H9 (cell line): ENCODE data around the gene F8A3. TPM values are rescaled to one million over a fixed set of nuclear protein-coding genes. Genes with fewer than 3 reads are reported as not detected.
"Not testable (repeated sequence)": the region's sequence is repeated elsewhere in the genome, so short reads cannot be mapped to it uniquely, and the experiment has no call there.

Experiments
- DNase-seq: peaks from one replicate; pipeline ENCODE4 v3.0.0-alpha.2; 2017
- H2AFZ ChIP-seq: one replicate; pipeline ENCODE4 v1.6.1; 2013; ENCODE audit warnings: mild to moderate bottlenecking, low read length, control low read depth, moderate library complexity
- H2AK5ac ChIP-seq: 2 replicates; pipeline ENCODE4 v1.6.1; 2013; ENCODE audit warnings: low read length, control low read depth, mixed read lengths; ENCODE audit not compliant: insufficient read length
- H2BK120ac ChIP-seq: one replicate; pipeline ENCODE4 v1.6.1; 2013; ENCODE audit warnings: low read depth, mild to moderate bottlenecking, low read length, control low read depth, inconsistent platforms; ENCODE audit not compliant: poor library complexity, severe bottlenecking
- H2BK12ac ChIP-seq: 2 replicates; pipeline ENCODE4 v1.6.1; 2013; ENCODE audit warnings: low read length, control low read depth, mixed read lengths, low read depth; ENCODE audit not compliant: insufficient read length
- H2BK15ac ChIP-seq: 2 replicates; pipeline ENCODE4 v1.6.1; 2013; ENCODE audit warnings: low read depth, low read length, control low read depth
- H2BK20ac ChIP-seq: one replicate; pipeline ENCODE4 v1.6.1; 2013; ENCODE audit warnings: low read depth, mild to moderate bottlenecking, low read length, control low read depth, inconsistent platforms; ENCODE audit not compliant: poor library complexity, severe bottlenecking
- H2BK5ac ChIP-seq: 2 replicates; pipeline ENCODE4 v1.6.1; 2013; ENCODE audit warnings: low read length, control low read depth, mixed read lengths; ENCODE audit not compliant: insufficient read length
- H3K14ac ChIP-seq: 2 replicates; pipeline ENCODE4 v1.6.1; 2013; ENCODE audit warnings: low read length, control low read depth; ENCODE audit not compliant: insufficient read depth
- H3K18ac ChIP-seq: 2 replicates; pipeline ENCODE4 v1.6.1; 2013; ENCODE audit warnings: low read depth, mild to moderate bottlenecking, mixed read lengths, low read length, control low read depth; ENCODE audit not compliant: insufficient read length
- H3K23ac ChIP-seq: 2 replicates; pipeline ENCODE4 v1.6.1; 2013; ENCODE audit warnings: low read length, control low read depth, mixed read lengths, low read depth; ENCODE audit not compliant: insufficient read length
- H3K23me2 ChIP-seq: 2 replicates; pipeline ENCODE4 v1.6.1; 2013; ENCODE audit warnings: low read depth, mild to moderate bottlenecking, mixed read lengths, low read length, control low read depth; ENCODE audit not compliant: insufficient read length, poor library complexity, severe bottlenecking
- H3K27ac ChIP-seq: 2 replicates; pipeline ENCODE4 v1.5.1; 2013; ENCODE audit warnings: low read length, control low read depth, mixed read lengths, low read depth; ENCODE audit not compliant: insufficient read length
- H3K27me3 ChIP-seq: 2 replicates; pipeline ENCODE4 v1.6.1; 2013; ENCODE audit warnings: low read length, control low read depth, inconsistent platforms; ENCODE audit not compliant: insufficient read depth
- H3K4ac ChIP-seq: 2 replicates; pipeline ENCODE4 v1.6.1; 2013; ENCODE audit warnings: low read depth, mild to moderate bottlenecking, control low read depth, inconsistent platforms, low read length, moderate library complexity
- H3K4me1 ChIP-seq: 2 replicates; pipeline ENCODE4 v1.6.1; 2013; ENCODE audit warnings: low read length, control low read depth, inconsistent platforms; ENCODE audit not compliant: insufficient read depth
- H3K4me2 ChIP-seq: 2 replicates; pipeline ENCODE4 v1.6.1; 2013; ENCODE audit warnings: low read length, control low read depth, mixed read lengths; ENCODE audit not compliant: insufficient read length, insufficient read depth
- H3K56ac ChIP-seq: 2 replicates; pipeline ENCODE4 v1.6.1; 2013; ENCODE audit warnings: low read depth, mild to moderate bottlenecking, mixed read lengths, low read length, control low read depth; ENCODE audit not compliant: insufficient read length
- H3K79me1 ChIP-seq: 2 replicates; pipeline ENCODE4 v1.6.1; 2013; ENCODE audit warnings: low read depth, mild to moderate bottlenecking, moderate library complexity, low read length, control low read depth, inconsistent platforms; ENCODE audit not compliant: insufficient read depth, poor library complexity, severe bottlenecking
- H3K79me2 ChIP-seq: 2 replicates; pipeline ENCODE4 v1.6.1; 2013; ENCODE audit warnings: low read length, control low read depth, inconsistent platforms; ENCODE audit not compliant: insufficient read depth
- H3K9ac ChIP-seq: 2 replicates; pipeline ENCODE4 v1.6.1; 2013; ENCODE audit warnings: low read length, control low read depth, mixed read lengths; ENCODE audit not compliant: insufficient read length; ENCODE audit errors: extremely low read depth
- H3K9me3 ChIP-seq: one replicate; pipeline ENCODE4 v1.6.1; 2013; ENCODE audit warnings: low read depth, low read length, inconsistent platforms; ENCODE audit not compliant: control insufficient read depth
- H3T11ph ChIP-seq: one replicate; pipeline ENCODE4 v1.6.1; 2013; ENCODE audit warnings: mild to moderate bottlenecking, low read length, control low read depth, inconsistent platforms
- H4K20me1 ChIP-seq: one replicate; pipeline ENCODE4 v1.6.1; 2013; ENCODE audit not compliant: control insufficient read depth, insufficient read length, insufficient read depth
- H4K5ac ChIP-seq: 2 replicates; pipeline ENCODE4 v1.6.1; 2013; ENCODE audit warnings: low read depth, mild to moderate bottlenecking, mixed read lengths, low read length, control low read depth; ENCODE audit not compliant: insufficient read length
- H4K8ac ChIP-seq: replicated peaks from 2 replicates; pipeline ENCODE4 v1.6.1; 2013; ENCODE audit warnings: low read length, control low read depth, mixed read lengths, low read depth; ENCODE audit not compliant: insufficient read length
- H4K91ac ChIP-seq: 2 replicates; pipeline ENCODE4 v1.6.1; 2013; ENCODE audit warnings: low read depth, mild to moderate bottlenecking, moderate library complexity, mixed read lengths, low read length, control low read depth; ENCODE audit not compliant: insufficient read length
- H3K27ac Mint-ChIP-seq, 3 experiments: 2 replicates in 2 of 3; 3 replicates in 1 of 3; pipeline ENCODE4 v1.8.0; 2020 to 2021; ENCODE audit warnings: mixed read lengths in 3 of 3, mild to moderate bottlenecking in 1 of 3, moderate library complexity in 1 of 3
- H3K27me3 Mint-ChIP-seq: 2 replicates; pipeline ENCODE4 v1.8.0; 2021; ENCODE audit warnings: low read depth, mild to moderate bottlenecking, moderate library complexity, mixed read lengths
- H3K36me3 Mint-ChIP-seq, 3 experiments: 2 replicates in 2 of 3; 3 replicates in 1 of 3; pipeline ENCODE4 v1.8.0; 2020 to 2021; ENCODE audit warnings: low read depth in 3 of 3, mixed read lengths in 3 of 3; ENCODE audit not compliant: insufficient read depth in 1 of 3
- H3K4me1 Mint-ChIP-seq, 2 experiments: 2 replicates each; pipeline ENCODE4 v1.8.0; 2020; ENCODE audit warnings: mixed read lengths in 2 of 2
- H3K4me3 Mint-ChIP-seq, 2 experiments: 2 replicates in 1 of 2; 3 replicates in 1 of 2; pipeline ENCODE4 v1.8.0; 2020 to 2021; ENCODE audit warnings: mild to moderate bottlenecking in 2 of 2, mixed read lengths in 2 of 2, moderate library complexity in 1 of 2
- H3K9me3 Mint-ChIP-seq, 2 experiments: 2 replicates in 1 of 2; 3 replicates in 1 of 2; pipeline ENCODE4 v1.8.0; 2020; ENCODE audit warnings: mild to moderate bottlenecking in 2 of 2, mixed read lengths in 2 of 2, moderate library complexity in 1 of 2
- WGBS: extraction: QIAGEN DNeasy Blood & Tissue Kit; methylation state at CpG from one replicate; pipeline ENCODE4 v1.1.7; 2013; ENCODE audit warnings: missing lambda C conversion rate, low lambda C conversion rate, mixed read lengths; ENCODE audit not compliant: insufficient read length; ENCODE audit errors: extremely low coverage; 5-methylcytosine and 5-hydroxymethylcytosine counted together
- total RNA-seq: library from RNA; stranded (reverse); gene quantifications from 2 replicates; pipeline ENCODE4 v1.2.1, GENCODE V29; 2021

The F8A3 gene
- total RNA-seq, 1 experiment from 2014 or later = 5.6 TPM

GRCh38 chrX:155491421-155491820, 33.0 kb upstream of the F8A3 start:
- not testable (repeated sequence) for H3K4ac ChIP-seq, H3K9me3 ChIP-seq, H2BK120ac ChIP-seq, H3K23me2 ChIP-seq, H3T11ph ChIP-seq, H4K5ac ChIP-seq, H3K4me2 ChIP-seq, DNase-seq, H3K79me1 ChIP-seq, H3K27me3 Mint-ChIP-seq, H3K14ac ChIP-seq, H2AK5ac ChIP-seq, H3K56ac ChIP-seq, H3K23ac ChIP-seq, H4K20me1 ChIP-seq, H3K4me1 Mint-ChIP-seq, H3K9ac ChIP-seq, H3K27ac ChIP-seq, H2BK5ac ChIP-seq, H3K18ac ChIP-seq, H2BK12ac ChIP-seq, H3K79me2 ChIP-seq, H3K4me3 Mint-ChIP-seq, H3K36me3 Mint-ChIP-seq, H3K27me3 ChIP-seq, H3K27ac Mint-ChIP-seq, H3K9me3 Mint-ChIP-seq, H2BK15ac ChIP-seq, H3K4me1 ChIP-seq, H4K8ac ChIP-seq, H2BK20ac ChIP-seq, H4K91ac ChIP-seq, H2AFZ ChIP-seq
- no CpG with 5 or more reads among the region's 3 CpGs for WGBS

GRCh38 chrX:155477136-155477535, 18.7 kb upstream of the F8A3 start:
- H3K27me3 Mint-ChIP-seq, H2AFZ ChIP-seq, H3K4me1 Mint-ChIP-seq, H3K36me3 Mint-ChIP-seq, H3T11ph ChIP-seq, H2AK5ac ChIP-seq, H3K4me1 ChIP-seq, H3K56ac ChIP-seq, H2BK5ac ChIP-seq, H3K14ac ChIP-seq, H3K27me3 ChIP-seq, H2BK20ac ChIP-seq, H3K9me3 Mint-ChIP-seq, H2BK12ac ChIP-seq, H4K91ac ChIP-seq, H3K9ac ChIP-seq, H3K4ac ChIP-seq, H3K23me2 ChIP-seq, H3K23ac ChIP-seq, H2BK15ac ChIP-seq, H3K27ac ChIP-seq, H3K9me3 ChIP-seq, H3K27ac Mint-ChIP-seq, H4K20me1 ChIP-seq, H3K79me1 ChIP-seq, H3K4me2 ChIP-seq, H4K5ac ChIP-seq, H4K8ac ChIP-seq, H3K4me3 Mint-ChIP-seq, H2BK120ac ChIP-seq, DNase-seq, H3K18ac ChIP-seq, H3K79me2 ChIP-seq: not testable (repeated sequence)
- WGBS = no CpG with 5 or more reads among the region's 7 CpGs
